Measurements from ENCODE around the gene ZDHHC14.
"Not testable (repeated sequence)": the region's sequence is repeated elsewhere in the genome, so short reads cannot be mapped to it uniquely, and the experiment has no call there.

ZDHHC14 gene

GRCh38 chr6:157460182-157460999, 79.4 kb downstream of the ZDHHC14 start:
- TF ChIP-seq CTCF (IDR thresholded peaks at IDR 0.05; ENCODE audit: low read depth, low read length): no peak
- no peak overlapping the region for H3K4me3 ChIP-seq (ENCODE audit: low read depth, low read length)
- H3K27me3 ChIP-seq (ENCODE audit: insufficient read depth, low read depth, severe bottlenecking): no peaks in the 10 kb centered on the region
- no peaks in the 10 kb centered on the region for H3K36me3 ChIP-seq
- DNase-seq: no peak
- no peaks in the 10 kb centered on the region for H3K9me3 ChIP-seq (ENCODE audit: severe bottlenecking)
- H3K27ac ChIP-seq: no peak overlapping the region

- Histone ChIP-seq H3K4me3 (ENCODE audit: low read depth, low read length) (no peak overlapping the region), H3K27me3 (ENCODE audit: insufficient read depth, low read depth, severe bottlenecking) (no peaks in the 10 kb centered on the region), H3K36me3 (no peaks in the 10 kb centered on the region), H3K9me3 (ENCODE audit: severe bottlenecking) (no peaks in the 10 kb centered on the region), H3K27ac (no peak overlapping the region)
- TF ChIP-seq CTCF (IDR thresholded peaks at IDR 0.05; ENCODE audit: low read depth, low read length): peak; percentile 69
- peak; percentile 47 for DNase-seq
Measured at GRCh38 chr6:157461000-157461915, 80.3 kb downstream of the ZDHHC14 start.

DNA sequence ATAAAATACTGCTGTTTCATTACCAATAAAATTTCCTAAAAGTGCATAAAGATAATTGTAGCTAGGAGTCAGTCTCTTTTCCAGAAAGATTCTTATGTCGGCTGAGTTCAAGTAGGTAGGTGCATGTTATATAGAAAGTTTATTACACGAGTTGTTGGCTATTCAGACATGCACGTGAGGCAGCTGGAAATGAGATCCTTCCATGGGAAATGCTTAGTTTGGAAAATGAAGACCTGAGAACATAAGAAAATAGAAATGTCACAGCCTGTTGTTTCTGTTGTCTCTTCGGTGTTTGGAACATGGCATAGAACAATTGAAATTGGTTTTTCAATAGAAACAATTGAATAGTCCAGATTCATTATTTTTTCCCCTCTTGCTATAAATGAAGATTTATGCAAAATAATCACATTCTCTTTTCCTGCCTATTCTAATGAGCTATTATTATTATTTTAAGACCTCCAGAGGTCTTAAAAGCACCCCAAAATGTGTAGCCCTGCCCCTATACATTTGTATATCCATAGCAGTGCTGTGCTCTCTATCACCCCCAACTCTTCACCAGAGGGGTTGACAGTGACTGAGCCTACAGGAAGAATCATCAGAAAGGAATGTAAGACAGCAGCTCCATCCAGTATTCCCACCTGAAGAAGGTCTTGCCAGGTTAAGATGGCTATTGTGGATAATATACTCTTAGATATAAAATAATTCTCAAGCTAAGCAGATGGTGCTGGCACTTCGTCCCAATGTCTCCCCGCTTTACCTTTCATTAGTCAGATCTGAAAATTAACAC, 82.2 kb downstream of the ZDHHC14 start:
- DNase-seq: no peak

DNA sequence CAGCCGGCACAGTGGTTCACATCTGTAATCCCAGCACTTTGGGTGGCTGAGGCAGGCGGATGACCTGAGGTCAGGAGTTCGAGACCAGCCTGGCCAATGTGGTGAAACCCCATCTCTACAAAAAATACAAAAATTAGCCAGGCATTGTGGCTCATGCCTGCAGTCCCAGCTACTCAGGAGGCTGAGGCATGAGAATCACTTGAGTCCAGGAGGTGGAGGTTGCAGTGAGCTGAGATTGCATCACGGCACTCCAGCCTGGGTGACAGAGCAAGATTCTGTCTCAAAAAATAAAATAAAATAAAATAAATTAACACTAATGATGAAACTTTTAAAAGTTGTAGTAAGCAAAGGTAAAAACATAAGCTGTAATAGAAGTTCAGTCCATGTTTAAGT, 82.7 kb downstream of the ZDHHC14 start:
- not testable (repeated sequence) for H3K27ac ChIP-seq; H3K27me3 ChIP-seq (ENCODE audit: insufficient read depth, low read depth, severe bottlenecking); H3K9me3 ChIP-seq (ENCODE audit: severe bottlenecking); DNase-seq; H3K4me3 ChIP-seq (ENCODE audit: low read depth, low read length); H3K36me3 ChIP-seq

More for the DNA sequence above, 82.2 kb downstream of the ZDHHC14 start:
- no peaks in the 10 kb centered on the region for H3K36me3 ChIP-seq
- H3K4me3 ChIP-seq (ENCODE audit: low read depth, low read length): no peak overlapping the region
- TF ChIP-seq CTCF (IDR thresholded peaks at IDR 0.05; ENCODE audit: low read depth, low read length): no peak
- no peaks in the 10 kb centered on the region for H3K9me3 ChIP-seq (ENCODE audit: severe bottlenecking)
- H3K27ac ChIP-seq: no peak overlapping the region
- H3K27me3 ChIP-seq (ENCODE audit: insufficient read depth, low read depth, severe bottlenecking): no peaks in the 10 kb centered on the region

DNA sequence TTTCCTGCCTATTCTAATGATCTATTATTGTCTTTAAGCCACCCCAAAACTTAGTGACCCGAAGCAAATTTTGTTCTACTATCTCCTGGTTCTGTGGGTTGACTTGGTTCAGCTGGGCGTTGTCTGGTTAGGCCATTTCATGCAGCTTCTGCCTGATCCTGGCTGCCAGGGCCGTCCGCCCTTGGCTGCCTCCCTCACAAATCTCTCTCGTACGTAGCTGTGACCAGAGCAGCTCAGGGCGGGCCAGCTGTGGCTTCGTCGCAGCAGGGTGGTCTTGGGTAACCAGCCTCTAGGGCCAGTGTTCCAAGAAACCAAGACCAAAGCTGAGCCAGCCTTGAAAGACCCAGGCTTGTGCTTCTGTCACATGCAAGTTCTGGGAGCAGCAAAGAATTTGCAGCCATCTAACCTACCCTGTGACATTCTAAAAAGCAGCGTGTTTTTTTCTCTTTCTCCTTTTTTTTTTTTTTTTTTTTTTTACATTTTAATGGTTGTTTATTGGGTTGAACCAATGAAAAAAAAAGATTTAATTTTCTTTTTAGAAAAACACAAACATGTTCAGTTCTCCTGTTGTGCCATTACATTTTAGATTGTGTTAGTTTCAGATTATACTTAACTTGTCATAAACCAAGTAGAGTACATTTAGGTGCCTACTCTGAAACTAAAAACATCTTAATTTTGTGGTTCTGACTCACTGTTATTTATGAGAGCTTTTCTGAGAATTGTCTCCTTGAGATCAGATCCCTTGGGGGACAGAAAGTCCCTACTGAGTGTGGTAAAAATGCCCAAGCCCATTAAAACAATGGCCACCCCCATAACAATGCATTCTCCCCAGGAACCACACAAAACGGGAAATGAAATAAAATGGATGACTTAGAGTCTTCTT, 83.9 kb downstream of the ZDHHC14 start:
- Histone ChIP-seq H3K4me3 (ENCODE audit: low read depth, low read length) (no peak overlapping the region), H3K27ac (no peak overlapping the region), H3K36me3 (no peaks in the 10 kb centered on the region), H3K9me3 (ENCODE audit: severe bottlenecking) (no peaks in the 10 kb centered on the region), H3K27me3 (ENCODE audit: insufficient read depth, low read depth, severe bottlenecking) (no peaks in the 10 kb centered on the region)
- no peak for DNase-seq
- TF ChIP-seq CTCF (IDR thresholded peaks at IDR 0.05; ENCODE audit: low read depth, low read length): no peak
